LHCN-M2 (cell line): Measurements from ENCODE around the gene SEMA3E. TPM values are rescaled to one million over a fixed set of nuclear protein-coding genes. Genes with fewer than 3 reads are reported as not detected.
A peak's percentile ranks its signal among the peaks of the same experiment; 100 is the strongest.
"Not testable (repeated sequence)": the region's sequence is repeated elsewhere in the genome, so short reads cannot be mapped to it uniquely, and the experiment has no call there.

Source experiments
- DNase-seq: peaks from one replicate; pipeline ENCODE4 v3.0.0-alpha.2; 2012; ENCODE audit warnings: low read depth
- polyA plus RNA-seq: library from polyadenylated mRNA; unstranded; fragments of >200 nt; gene quantifications from one replicate; pipeline ENCODE4 v1.2.1, GENCODE V29; 2012; ENCODE audit warnings: missing spikeins
- total RNA-seq: library from RNA; depleted of rRNA; stranded (reverse); fragments of >200 nt; gene quantifications from 2 replicates; pipeline ENCODE4 v1.2.3, GENCODE V29; 2014; rRNA removed

Gene SEMA3E
- 0.71 and 0.98 TPM in 2 replicates for total RNA-seq
- 0.58 TPM for polyA plus RNA-seq

DNA sequence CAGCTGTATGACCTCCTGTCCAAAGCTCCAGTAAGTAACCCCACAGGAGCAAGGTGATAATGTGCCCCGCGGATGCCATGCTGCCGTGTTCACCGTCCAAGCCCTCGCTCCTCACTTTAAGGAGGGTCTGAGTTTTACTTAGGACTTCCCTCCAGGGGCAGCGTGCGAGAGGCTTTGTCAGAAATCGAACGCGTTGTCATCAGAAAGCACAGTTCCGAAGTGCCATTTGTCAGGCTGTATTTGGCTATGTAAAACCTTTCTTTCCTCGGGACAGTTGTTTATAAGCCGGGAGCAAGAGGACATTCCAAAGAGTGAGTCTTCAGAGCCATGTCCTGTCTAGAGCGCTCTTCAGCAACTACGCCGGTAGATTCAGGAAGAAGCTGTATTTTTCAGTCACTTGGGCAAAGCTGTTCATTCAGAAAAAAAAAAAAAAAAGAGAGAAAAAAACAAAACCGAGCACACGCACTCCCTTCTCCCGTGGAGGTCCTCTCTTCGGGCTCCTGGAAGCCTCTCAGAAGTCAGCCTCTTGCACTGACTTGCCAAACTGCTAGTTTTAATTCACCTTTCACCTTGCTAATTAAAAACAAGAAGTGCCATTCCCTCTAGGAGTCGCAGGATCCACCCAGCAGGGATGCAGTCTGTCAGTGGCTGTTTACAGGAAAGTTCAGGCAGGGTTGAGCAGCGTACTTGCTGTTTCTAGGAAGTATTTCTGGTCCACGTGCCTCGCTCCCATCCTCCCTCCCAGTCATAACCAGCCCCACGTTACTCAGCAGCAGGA lies at the start of gene SEMA3E:
SEMA3E (minus strand) TSS at position 676 of the 778 bp plus-strand sequence.
- peak; percentile 45 for DNase-seq

DNA sequence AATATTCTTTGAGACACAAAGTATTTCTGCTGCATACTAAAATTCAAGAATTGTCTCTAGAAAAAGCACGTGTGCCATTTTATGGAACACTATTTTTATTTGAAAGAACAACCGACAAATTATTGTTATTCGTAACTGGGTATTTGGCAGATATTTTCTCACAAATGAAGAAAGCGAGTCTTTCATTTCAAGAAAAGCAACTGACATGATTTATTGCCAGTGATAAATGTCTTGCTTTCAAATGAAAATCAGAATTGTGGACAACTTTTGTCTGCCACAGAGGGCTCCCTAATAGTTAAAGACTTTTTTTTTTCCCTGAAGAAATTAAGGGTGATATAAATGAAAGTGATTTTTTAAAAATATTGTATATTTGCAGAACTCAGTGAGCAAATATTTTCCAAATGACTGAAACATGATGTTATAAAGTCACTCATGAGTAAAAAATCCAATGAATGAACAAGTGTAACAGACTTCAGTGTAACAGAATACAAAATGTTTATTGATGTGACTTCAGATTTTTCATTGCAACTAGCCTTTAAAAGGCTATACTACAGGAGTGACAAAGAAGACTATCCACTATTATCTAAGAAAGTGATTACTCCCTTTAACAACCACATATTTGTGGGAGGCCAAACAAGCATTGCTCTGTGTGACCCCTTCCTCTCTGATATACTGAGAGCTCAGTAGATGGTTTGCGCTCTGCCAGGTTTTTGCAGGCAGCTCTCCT lies 49.0 kb upstream of the SEMA3E start:
- no peak for DNase-seq

DNA sequence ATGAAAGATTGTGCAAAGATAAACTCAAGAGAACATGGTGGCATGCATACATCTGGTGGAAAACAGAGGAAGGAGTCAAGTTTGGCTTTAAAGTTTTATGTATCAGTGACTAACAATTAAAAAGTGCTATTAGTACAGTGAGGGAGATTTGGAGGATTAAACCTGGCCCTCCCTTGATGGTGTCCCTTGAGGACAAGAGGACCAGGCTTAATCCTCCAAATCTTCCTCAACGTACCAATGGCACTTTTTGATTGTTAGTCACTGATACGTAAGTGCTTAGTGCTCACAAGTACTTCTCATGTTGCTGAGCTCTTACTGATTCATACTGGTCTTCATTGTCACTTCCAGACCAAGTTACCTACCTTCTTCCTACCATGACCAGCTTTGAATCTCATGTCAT lies 47.2 kb upstream of the SEMA3E start:
- no peak for DNase-seq

DNA sequence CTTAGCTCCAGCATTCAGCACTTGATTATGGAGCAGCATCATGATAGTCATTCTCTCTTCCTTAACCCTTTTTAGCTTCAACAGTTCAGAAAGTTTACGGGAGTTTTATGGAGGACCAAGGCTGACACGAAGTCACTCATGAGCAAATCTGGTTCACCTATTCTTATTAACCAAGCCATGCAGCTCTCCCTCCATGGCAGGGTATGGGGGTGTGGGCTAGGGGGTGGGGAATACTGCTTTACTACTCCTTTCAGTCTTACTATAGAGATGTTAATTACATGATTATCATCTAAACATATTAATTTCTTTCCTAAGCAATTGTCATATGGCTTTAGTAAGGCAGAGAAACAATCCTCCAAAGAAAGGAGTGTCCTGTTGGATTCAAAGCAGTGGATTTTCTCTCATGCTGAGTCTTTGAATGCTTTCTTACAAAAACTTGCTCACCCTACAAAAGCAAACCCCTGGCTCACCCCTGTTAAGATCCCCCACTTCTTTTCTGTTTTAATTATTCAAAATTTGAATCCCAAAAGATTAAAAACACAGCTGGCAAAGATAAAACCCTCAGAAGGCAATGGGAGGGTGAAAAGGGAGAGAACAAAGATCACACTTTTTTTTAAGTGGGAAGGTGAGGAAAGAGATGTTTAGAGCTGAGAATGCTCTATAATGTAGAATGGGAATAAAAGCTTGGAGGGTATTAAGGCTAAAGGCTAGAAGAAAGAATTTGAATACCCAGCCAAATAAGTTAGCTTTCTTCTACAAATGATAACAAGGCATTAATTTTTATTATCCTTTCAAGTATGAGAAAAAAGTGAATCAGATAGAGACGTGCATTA lies 46.4 kb upstream of the SEMA3E start:
- DNase-seq, result no peak

DNA sequence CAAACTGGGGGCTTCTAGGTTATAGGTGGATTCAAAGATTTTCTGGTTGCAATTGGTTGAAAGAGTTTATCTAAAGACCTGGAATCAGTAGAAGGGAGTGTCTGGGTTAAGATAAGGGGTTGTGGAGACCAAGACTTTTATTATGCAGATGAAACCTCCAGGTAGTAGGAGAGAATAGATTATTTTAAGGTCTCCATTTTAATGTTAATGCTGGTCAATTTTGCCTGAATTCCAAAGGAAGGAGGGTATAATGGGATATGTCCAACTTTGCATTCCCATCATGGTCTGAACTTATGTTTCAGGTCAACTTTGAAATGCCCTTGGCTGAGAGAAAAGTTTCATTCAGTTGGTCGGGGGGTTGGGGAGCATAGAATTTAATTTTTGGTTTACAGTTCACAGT lies 44.3 kb upstream of the SEMA3E start:
- no peak for DNase-seq

DNA sequence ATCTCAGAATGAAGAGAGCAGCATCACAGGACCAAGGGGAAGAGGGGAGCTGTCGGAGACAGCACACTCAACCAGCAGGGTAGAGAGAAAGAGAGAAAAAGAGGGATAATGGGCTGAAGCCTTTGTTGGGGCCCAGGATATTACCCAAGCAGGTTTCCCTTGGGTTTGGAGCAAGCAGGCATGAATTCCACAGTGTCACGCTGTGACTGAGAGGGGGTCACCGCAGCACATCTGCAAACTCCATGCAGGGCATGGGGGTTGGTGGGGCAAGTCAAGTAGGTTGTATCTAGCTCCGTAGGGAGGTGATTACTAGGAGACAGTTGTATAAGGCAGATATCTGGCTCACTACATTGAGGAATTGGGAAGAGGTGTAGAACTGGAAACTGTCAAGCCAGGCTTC lies 42.2 kb upstream of the SEMA3E start:
- DNase-seq, result no peak

DNA sequence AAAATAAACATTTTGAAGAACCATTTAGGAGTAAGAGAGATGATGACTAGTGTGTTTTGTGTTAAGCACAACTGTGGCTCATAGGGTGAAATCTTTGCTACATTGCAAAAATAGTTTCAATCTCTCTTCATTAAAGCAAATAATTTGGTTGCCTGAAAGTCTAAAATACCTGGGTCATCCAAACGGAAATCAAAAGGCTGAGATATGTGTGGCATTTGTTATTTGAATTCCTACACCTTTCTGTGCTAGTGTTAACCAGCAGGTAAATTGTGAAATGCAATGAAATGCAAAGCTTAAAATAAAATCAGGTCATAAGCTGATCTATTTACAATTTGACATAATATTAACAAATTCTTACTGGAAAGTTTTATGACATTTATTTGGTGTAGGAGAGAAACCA lies 40.9 kb upstream of the SEMA3E start:
- no peak for DNase-seq

DNA sequence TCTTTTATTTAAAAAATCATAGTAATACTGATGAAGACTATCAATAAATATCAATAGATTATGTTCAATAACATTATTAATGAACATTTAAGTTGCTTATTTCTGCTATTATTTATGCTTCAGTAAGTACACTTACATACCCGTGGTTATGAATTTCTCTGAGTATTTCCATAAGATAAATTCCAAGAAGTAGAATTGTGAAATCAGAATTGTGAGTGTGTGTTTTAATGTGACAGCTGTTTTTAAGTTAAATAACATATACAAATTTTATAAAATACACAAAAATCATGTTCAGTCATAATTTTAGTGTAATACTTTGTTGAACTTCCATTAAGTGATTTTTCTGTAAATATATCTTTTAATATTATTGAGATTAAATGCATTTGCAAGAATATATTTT lies 37.5 kb upstream of the SEMA3E start:
- DNase-seq, result no peak

DNA sequence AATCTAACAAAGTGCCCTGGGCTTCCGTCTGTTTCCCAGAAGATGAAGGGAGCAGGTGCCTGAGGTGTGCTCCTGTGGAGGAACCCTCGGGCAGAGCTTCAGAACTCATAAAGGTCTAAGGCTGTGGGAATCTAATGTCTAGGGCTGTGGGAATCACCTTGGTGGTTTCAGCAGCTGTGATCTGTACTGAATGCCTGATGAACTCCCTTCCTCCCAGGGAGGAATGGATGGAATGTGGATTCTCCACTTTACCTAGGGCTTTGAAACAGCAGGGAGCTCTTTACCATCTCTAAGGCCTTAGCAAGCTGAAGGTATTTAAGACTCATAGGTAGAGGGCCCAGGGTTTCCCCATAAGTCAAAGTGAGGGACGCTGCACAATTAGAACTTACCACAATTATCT lies 36.0 kb upstream of the SEMA3E start:
- no peak for DNase-seq

DNA sequence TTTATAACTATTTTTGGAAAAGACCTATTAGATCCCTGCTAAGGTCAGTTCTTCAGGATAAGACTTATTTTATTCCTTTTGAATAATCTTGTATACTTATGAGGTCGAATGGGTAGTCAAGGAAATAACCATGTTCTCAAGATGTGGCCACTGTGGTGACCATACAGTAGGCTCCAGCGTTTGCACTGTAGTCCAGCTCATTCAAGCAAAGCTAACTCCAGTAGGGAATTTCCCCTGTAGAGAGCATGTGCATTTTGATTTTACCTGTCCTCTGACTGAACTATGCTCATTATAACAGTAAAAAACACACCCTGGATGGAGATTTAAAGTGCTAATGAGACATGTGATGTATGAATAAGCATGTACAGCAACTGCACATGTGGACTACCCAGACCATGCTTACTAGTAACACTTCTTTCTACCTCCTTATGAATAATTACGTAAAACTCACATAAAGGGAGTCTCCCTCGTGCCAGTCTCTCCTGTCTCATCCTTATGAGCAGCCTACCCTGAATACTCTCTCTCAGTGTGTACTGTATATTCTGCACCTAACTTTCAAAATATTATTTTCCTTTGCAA lies 32.4 kb upstream of the SEMA3E start:
- no peak for DNase-seq

DNA sequence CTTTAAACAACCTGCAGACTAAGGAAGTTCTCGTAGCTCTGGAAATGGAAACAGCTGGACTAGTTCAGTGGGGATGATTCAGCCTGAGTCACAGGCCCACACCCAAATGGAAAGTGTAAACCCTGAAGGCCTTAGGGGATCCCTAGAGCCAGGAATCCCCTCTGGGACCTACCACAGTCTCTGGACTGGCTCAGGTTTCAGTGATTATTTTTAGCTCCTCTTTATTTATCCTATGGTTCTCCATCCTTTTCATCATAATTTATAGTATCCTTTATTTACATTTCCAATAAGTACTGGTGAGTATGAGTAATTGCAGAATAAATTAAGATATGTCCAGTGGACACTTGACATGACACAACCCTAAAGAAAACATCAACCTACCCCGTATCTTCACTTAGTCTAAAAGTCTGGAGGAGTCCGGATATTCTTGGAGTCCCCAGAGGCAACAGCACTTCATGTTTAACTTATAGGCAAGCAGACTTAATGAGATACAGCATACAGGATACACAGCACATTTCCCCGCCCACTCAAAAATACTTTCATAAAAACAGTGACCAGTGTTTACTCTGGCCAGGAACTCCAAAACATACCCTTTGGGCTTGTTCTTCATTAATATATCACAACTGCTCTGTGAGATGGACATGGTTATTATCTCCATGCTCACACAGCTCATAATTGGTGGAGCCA lies 28.4 kb upstream of the SEMA3E start:
- peak; percentile 97 for DNase-seq

DNA sequence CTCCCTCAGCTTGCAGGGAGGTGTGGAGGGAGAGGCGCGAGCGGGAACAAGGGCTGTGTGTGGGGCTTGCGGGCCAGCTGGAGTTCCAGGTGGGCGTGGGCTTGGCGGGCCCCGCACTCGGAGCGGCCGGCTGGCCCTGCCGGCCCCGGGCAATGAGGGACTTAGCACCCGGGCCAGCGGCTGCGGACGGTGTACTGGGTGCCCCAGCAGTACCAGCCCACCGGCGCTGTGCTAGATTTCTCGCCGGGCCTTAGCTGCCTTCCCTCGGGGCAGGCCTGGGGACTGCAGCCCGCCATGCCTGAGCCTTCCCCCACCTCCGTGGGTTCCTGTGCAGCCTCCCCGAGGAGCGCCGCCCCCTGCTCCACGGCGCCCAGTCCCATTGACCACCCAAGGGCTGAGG lies 24.4 kb upstream of the SEMA3E start:
- DNase-seq, result not testable (repeated sequence)

DNA sequence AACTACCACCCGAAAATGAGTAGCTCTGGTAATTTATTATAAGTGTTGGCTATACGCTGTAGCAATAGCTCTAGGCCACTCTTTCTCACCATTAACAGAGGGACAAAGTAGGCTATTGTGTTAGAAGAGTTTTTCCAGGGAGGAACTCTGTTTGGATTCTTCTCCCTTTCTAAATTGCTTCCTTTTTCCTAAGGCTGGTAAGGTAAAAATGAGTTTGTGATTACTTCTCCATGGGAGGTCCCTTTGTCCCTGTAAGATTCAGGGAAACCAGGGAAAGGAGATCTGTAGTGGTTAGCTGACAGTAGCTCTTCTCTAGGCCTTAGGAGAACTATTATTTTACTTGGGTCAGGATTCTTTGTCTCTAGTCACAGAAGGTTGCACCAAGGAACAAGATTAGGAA lies 23.2 kb upstream of the SEMA3E start:
- no peak for DNase-seq

DNA sequence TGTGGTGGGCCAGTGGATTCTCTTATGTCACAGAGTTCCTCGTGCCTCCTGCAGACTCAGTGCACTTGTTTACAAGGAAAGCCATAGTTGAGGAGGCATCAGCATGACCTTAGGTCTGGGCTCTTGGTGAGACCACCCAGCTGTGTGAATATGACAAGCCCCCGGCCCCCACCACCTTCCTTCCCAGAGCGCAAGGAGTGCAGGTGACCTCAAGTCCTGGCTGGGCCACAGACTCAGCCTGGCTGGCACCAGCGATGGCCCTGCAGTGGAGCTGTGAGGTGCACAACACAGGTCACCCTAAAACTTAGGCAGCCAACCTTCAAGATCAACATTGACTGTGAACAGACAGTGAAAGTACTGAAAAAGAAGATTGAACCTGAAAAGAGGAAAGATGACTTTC lies 14.2 kb upstream of the SEMA3E start:
- DNase-seq, result no peak

DNA sequence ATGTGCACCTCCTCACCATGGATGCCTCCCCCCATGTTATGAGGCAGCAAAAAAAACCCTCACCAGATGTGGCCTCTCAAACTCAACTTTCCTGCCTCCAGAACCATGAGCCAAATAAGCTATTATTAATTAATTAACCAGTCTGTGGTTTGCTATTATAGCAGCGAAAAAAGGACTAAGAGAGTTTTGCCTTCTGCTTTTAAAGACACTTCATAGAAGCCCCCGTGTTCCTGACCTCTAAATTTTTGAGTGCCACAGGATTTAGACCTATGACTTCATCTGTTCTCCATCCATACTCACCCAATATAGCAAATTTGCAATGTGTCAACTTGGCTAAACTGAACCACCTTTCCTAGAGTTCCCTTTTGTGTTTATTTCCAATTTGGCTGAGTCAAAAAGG lies 9.2 kb upstream of the SEMA3E start:
- DNase-seq, result no peak

DNA sequence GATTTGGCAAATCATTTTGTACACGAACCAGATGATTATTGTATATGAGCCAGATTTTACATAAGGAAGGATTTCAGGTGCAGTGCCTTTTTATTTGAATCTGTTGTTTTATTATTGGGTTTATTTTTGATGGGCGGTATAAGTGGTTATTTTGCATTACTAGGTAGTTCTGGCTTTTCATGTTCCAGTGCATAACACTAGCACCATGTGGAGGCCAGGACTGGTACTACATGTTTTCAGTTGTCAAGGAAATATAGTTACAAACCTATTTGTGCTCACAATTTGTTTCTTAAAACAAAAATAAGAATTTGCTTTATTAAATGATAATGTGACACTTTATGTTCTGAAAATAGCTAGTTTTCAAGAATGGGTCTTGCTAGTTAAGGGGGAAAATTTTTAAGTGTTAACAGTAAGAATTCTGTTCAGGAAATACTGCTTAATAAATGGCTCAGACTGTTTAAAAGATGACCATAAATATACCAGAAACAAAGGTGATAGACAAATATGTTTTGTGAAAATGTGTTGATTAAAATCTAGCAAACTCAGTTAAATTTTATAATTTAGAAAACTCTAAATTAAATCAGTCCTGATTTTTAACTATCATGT lies 7.1 kb upstream of the SEMA3E start:
- DNase-seq, result peak; percentile 60

DNA sequence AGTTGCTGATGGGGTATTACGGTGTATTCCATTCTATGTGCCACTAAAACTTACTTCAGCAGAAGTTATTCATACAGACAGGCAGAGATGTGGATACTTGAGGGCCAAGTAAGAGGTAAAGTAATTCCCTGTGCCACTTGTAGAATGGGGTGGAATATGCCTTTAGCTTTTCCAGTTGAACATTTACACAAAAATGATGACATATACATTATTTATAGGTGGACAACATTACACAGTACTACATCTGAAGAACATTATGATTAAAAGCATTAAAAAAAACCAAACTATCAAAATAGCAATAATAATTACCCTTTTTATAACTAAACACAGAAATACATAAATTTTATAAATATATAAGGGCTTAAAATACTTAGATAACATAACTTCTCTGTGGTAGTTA lies 3.5 kb upstream of the SEMA3E start:
- DNase-seq, result no peak

DNA sequence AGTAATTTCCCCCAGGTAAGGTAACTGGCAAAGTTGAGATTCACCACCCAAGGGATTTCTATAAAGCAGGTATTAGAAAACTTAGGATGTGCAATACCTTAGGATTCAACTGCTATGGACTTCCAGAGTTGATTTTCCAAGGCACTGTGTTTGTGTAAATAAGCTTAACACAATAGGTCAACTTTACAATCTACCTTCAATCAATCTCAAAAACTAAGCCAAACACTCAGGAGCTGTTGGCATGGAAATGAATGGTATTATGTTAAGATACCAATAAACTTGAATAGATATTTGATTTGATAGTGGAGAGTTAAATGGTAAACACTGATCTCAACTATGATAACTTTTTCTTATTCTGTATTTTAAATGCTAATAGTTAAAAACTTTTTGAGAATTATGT lies 762 bp upstream of the SEMA3E start:
- DNase-seq, result no peak

DNA sequence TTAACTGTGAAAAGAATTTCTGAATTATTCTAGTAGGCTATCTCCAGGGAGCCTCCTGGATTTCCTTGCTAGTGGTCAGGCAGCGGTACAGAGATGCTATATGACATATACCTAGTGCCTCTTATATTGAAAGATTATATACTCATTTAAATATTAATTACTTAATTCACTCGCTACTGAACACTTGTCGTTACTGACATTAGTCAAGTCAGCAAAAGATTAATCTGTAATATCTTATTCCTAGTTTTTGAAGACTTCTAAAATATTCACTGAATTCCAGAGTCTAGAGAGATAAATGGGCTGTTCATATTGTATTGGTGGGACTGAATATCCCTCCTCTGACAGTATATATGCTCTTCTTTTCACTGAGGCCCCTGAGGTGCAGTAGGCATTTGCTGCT lies 2.9 kb downstream of the SEMA3E start:
- DNase-seq, result no peak

DNA sequence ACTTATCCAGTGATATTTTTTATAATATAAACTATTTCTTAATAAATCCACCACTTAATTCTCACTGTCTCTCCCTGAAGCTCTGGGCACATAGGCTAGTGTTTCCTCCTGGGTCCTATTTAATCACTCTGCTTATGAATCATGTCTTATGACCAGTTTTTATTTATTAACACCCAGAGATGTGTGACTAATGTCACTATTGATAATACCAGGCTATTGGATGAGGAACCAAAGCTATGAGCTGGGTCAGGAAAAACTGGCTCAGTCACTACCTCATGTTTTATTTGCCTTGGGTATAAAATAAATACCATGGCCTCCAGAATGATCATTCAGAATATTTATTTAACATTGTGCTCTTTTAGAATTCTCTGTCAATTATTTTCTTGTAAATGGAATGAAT lies 5.2 kb downstream of the SEMA3E start:
- no peak for DNase-seq

DNA sequence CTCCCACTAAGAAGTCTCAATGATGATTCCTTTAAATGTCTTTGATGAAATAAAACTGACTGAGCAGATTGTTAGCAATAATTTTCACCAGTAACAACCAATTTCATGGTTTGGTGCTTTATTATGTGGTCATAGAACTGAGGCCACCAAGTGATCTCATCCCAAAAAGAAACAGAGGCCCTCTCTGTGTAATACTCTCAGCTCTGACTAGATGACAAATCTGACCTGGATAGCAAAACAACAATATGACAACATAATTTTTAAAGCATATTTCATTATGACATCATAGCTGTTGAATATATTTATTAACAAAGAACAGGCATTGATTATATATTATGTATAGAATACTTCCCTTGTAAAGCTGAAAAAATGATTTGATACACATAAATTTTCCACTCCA lies 5.9 kb downstream of the SEMA3E start:
- DNase-seq, result peak; percentile 3
